Heart left ventricle (tissue), 16 donors: ENCODE results near the gene PTGER1. TPM values are rescaled to one million over a fixed set of nuclear protein-coding genes. Genes with fewer than 3 reads are reported as not detected.

ENCODE experiments used
- ATAC-seq, 4 donors: fragments of 200-7000 bp; cut with Tn5 transposase; one replicate each; pipeline ENCODE4 v1.9.1; 2020 to 2022; ENCODE audit warnings: moderate library complexity in 4 of 4, mild to moderate bottlenecking in 3 of 4, moderate number of reproducible peaks in 1 of 4
- DNase-seq, 5 donors: peaks; one replicate each; pipeline ENCODE4 v3.0.0-alpha.2; 2020
- H3K27ac ChIP-seq, 12 donors: fragments of 200-600 bp; sonication (generic) in 4 of 12; one replicate each; pipeline versions ENCODE4 v1.5.0 to v1.8.0; 2016 to 2022; ENCODE audit warnings: mild to moderate bottlenecking in 2 of 12
- H3K27me3 ChIP-seq, 9 donors: fragments of 200-600 bp; sonication (generic) in 2 of 9; one replicate each; pipeline versions ENCODE4 v1.5.1 to v1.8.0; 2016 to 2022; ENCODE audit warnings: mild to moderate bottlenecking in 3 of 9
- H3K36me3 ChIP-seq, 9 donors: fragments of 200-600 bp; sonication (generic) in 2 of 9; one replicate each; pipeline versions ENCODE4 v1.5.0 to v1.8.0; 2018 to 2022; ENCODE audit warnings: mild to moderate bottlenecking in 2 of 9
- H3K4me1 ChIP-seq, 12 donors: fragments of 200-600 bp; sonication (generic) in 4 of 12; one replicate each; pipeline versions ENCODE4 v1.5.0 to v1.8.0; 2016 to 2022; ENCODE audit warnings: mild to moderate bottlenecking in 3 of 12
- H3K4me3 ChIP-seq, 12 donors: fragments of 200-600 bp; sonication (generic) in 4 of 12; one replicate each; pipeline versions ENCODE4 v1.5.0 to v1.8.0; 2017 to 2022; ENCODE audit warnings: mild to moderate bottlenecking in 9 of 12, moderate library complexity in 4 of 12
- H3K9me3 ChIP-seq, 12 donors: fragments of 200-600 bp; sonication (generic) in 4 of 12; one replicate each; pipeline versions ENCODE4 v1.5.0 to v1.8.0; 2016 to 2022; ENCODE audit warnings: mild to moderate bottlenecking in 1 of 12
- CTCF ChIP-seq, 12 donors: fragments of 200-600 bp; sonication (generic) in 4 of 12; IDR thresholded peaks; one replicate each; pipeline versions ENCODE4 v1.5.0 to v1.8.0; 2018 to 2022; ENCODE audit warnings: antibody characterized with exemption in 12 of 12, mild to moderate bottlenecking in 5 of 12
- POLR2A ChIP-seq, 2 donors: fragments of 450-650 bp; IDR thresholded peaks; one replicate each; pipeline ENCODE4 v1.6.1; 2017; ENCODE audit warnings: antibody characterized with exemption in 2 of 2, mild to moderate bottlenecking in 2 of 2, moderate library complexity in 2 of 2
- WGBS, 4 donors: extraction: QIAGEN DNeasy Blood & Tissue Kit in 2 of 4; methylation state at CpG; one replicate each; pipeline versions ENCODE4 v1.1.5 to v1.1.7; 2013 to 2018; 5-methylcytosine and 5-hydroxymethylcytosine counted together
- intact Hi-C, 10 donors: fragments of 100-400 bp; cut with DNase I; formaldehyde crosslinking; loops; one replicate each; pipeline versions ENCODE4 v1.11.1 to v1.14.2; 2022
- polyA plus RNA-seq, 2 donors: library from polyadenylated mRNA; stranded (reverse); fragments of 200-250 nt; gene quantifications; one replicate each; pipeline ENCODE4 v1.2.3, GENCODE V29; 2013
- total RNA-seq, 9 donors: library from RNA; depleted of rRNA in 2 of 9; stranded (reverse); fragments of >200 nt in 2 of 9; fragmentation: NEBNext Ultra II Directional in 3 of 9; extraction: Animal tissue kit (Norgen Biotek cat#: 25700) in 3 of 9; gene quantifications; one replicate each; pipeline versions ENCODE4 v1.1.0 to v1.2.4, GENCODE V29; 2016 to 2023
- donor health status: ischemic (EF 13 %, LVEDD 7.1; RV severe dilation, severe dysfunction).
- donor health status: healthy with polysubstance abuse.
- donor health status: DM: no; HTN: yes; CAD: no.
- donor health status: DM: no; HTN: no; CAD: no.
- donor health status: ischemic (EF 25% LVEDD 6.9; RV normal size, moderate dysfunction).
- donor health status: ischemic (EF 25% LVEDD 5.7; RV mildly dilated, moderate dysfunction).
- donor health status: healthy.
- donor health status: DM: yes; HTN: yes; CAD: no.
- donor health status: ischemic (EF 35%, LVEDD 5.7; RV mildly dilated, moderate dysfunction).
- donor health status: nonischemic (EF 11% LVEDD 7.7; RV severe dilation, severe dysfunction).
- donor health status: DM: yes; HTN: yes; CAD: no.
- donor health status: PGD.
- donor health status: ischemic (EF 29% LVEDD 5.4; RV normal size, mild dysfunction).
- donor health status: nonischemic (EF 23%, LVEDD 6.1; RV moderate dilation, normal function).

PTGER1 gene
- total and polyA plus RNA-seq, 11 donors, result 0.15 to 0.35 TPM; not detected in 9

- peak overlapping the region in 4 of 12 donors; percentile 1 to 31 (median 16) for H3K27ac ChIP-seq
- no peaks in the 10 kb centered on the region for H3K9me3 ChIP-seq
- peaks cover 2 to 38% (median 27%) of the 10 kb centered on the region in 9 donors for H3K36me3 ChIP-seq
- no peak overlapping the region for H3K4me3 ChIP-seq
- no peaks in the 10 kb centered on the region for H3K27me3 ChIP-seq
- ATAC-seq (no peak), DNase-seq (no peak)
- intact Hi-C loops, result no loop called here
- 68 to 72% (median 70%) methylated on average over 8 of the region's 8 CpGs for WGBS, 4 donors
- TF ChIP-seq CTCF (IDR thresholded peaks at IDR 0.05), result no peak
- TF ChIP-seq POLR2A (IDR thresholded peaks at IDR 0.05), result no peak
- peaks cover 0 to 59% (median 40%) of the 10 kb centered on the region in 12 donors for H3K4me1 ChIP-seq
These were observed 39.2 kb upstream of the PTGER1 start for GRCh38 chr19:14514215-14514863.

GRCh38 chr19:14512406-14512961 lies 37.3 kb upstream of the PTGER1 start:
- ATAC-seq (no peak), DNase-seq (no peak)
- TF ChIP-seq CTCF (IDR thresholded peaks at IDR 0.05), result no peak
- TF ChIP-seq POLR2A (IDR thresholded peaks at IDR 0.05), result no peak
- H3K27me3 ChIP-seq, result no peaks in the 10 kb centered on the region
- intact Hi-C loops, result no loop called here
- WGBS, 4 donors, result 91 to 96% (median 92%) methylated on average over 14 of the region's 14 CpGs
- no peak overlapping the region for H3K27ac ChIP-seq
- no peak overlapping the region for H3K4me3 ChIP-seq
- H3K36me3 ChIP-seq, result peaks cover 2 to 38% (median 27%) of the 10 kb centered on the region in 9 donors
- H3K4me1 ChIP-seq, result peaks cover 0 to 57% (median 37%) of the 10 kb centered on the region in 12 donors
- H3K9me3 ChIP-seq, result no peaks in the 10 kb centered on the region

- intact Hi-C loops, result no loop called here
- ATAC-seq (no peak), DNase-seq (no peak)
- H3K27me3 ChIP-seq, result no peaks in the 10 kb centered on the region
- 88 to 92% (median 91%) methylated on average over 4 of the region's 4 CpGs for WGBS, 4 donors
- TF ChIP-seq POLR2A (IDR thresholded peaks at IDR 0.05) (no peak), CTCF (IDR thresholded peaks at IDR 0.05) (no peak)
- H3K27ac ChIP-seq, result peak overlapping the region in 6 of 12 donors; percentile 7 to 73 (median 56)
- peaks cover 2 to 32% (median 23%) of the 10 kb centered on the region in 9 donors for H3K36me3 ChIP-seq
- no peaks in the 10 kb centered on the region for H3K9me3 ChIP-seq
- H3K4me1 ChIP-seq, result peaks cover 0 to 49% (median 29%) of the 10 kb centered on the region in 12 donors
- peak overlapping the region in 2 of 12 donors; percentile 23 for H3K4me3 ChIP-seq
These were observed 36.1 kb upstream of the PTGER1 start for GRCh38 chr19:14511229-14511593.
